Esophagus squamous epithelium (tissue), 5 donors: Measurements from ENCODE around the gene EPHX1. TPM values are rescaled to one million over a fixed set of nuclear protein-coding genes. Genes with fewer than 3 reads are reported as not detected.

ENCODE experiments used
- DNase-seq: peaks from one replicate; lab custom pipeline; 2025; lab: John Stamatoyannopoulos, UW
- H3K27ac ChIP-seq, 4 donors: fragments of 200-600 bp; sonication (generic); one replicate each; pipeline ENCODE4 v1.5.1; 2016 to 2019; ENCODE audit warnings: mild to moderate bottlenecking in 1 of 4
- H3K27me3 ChIP-seq, 4 donors: fragments of 200-600 bp; sonication (generic); 1 replicate in 3 of 4; 2 replicates in 1 of 4; pipeline versions ENCODE4 v1.5.1 to v1.6.0; 2017 to 2021; ENCODE audit warnings: antibody characterized with exemption in 1 of 4
- H3K36me3 ChIP-seq, 3 donors: fragments of 200-600 bp; sonication (generic); one replicate each; pipeline ENCODE4 v1.5.1; 2016 to 2019
- H3K4me1 ChIP-seq, 3 donors: fragments of 200-600 bp; sonication (generic); one replicate each; pipeline ENCODE4 v1.5.1; 2017 to 2019
- H3K4me3 ChIP-seq, 4 donors: fragments of 200-600 bp; sonication (generic); 1 replicate in 3 of 4; 2 replicates in 1 of 4; pipeline ENCODE4 v1.5.1; 2016 to 2019; ENCODE audit warnings: mild to moderate bottlenecking in 2 of 4, moderate library complexity in 1 of 4
- H3K9me3 ChIP-seq, 3 donors: fragments of 200-600 bp; sonication (generic); one replicate each; pipeline ENCODE4 v1.5.1; 2016 to 2019
- CTCF ChIP-seq, 6 experiments: fragments of 450-650 bp in 4 of 6; fragments of 200-600 bp in 2 of 6; sonication (generic) in 2 of 6; IDR thresholded peaks; one replicate each; pipeline ENCODE4 v1.5.1; 2016 to 2019; ENCODE audit warnings: antibody characterized with exemption in 6 of 6, mild to moderate bottlenecking in 4 of 6, moderate library complexity in 4 of 6
- POLR2A ChIP-seq, 4 donors: fragments of 450-650 bp; IDR thresholded peaks; one replicate each; pipeline ENCODE4 v1.6.1; 2017; ENCODE audit warnings: antibody characterized with exemption in 4 of 4, mild to moderate bottlenecking in 4 of 4, moderate library complexity in 3 of 4
- WGBS, 2 donors: methylation state at CpG; one replicate each; pipeline ENCODE4 v1.1.5; 2018; 5-methylcytosine and 5-hydroxymethylcytosine counted together
- intact Hi-C: fragments of 100-400 bp; cut with DNase I; formaldehyde crosslinking; loops from one replicate; pipeline ENCODE4 v1.15.0; 2022
- total RNA-seq, 4 donors: library from RNA; depleted of rRNA; stranded (reverse); fragments of >200 nt; gene quantifications; one replicate each; pipeline ENCODE4 v1.1.0, GENCODE V29; 2016
- donor health status: DM: yes; HTN: yes; CAD: no.

Gene EPHX1
- total RNA-seq, 4 donors from 2014 or later = 78.7 to 237 (median 151) TPM

GRCh38 chr1:225889743-225890142 lies 79.8 kb downstream of the EPHX1 start:
- Histone ChIP-seq H3K27ac (no peak overlapping the region), H3K27me3 (peaks cover 0 to 11% (median 0%) of the 10 kb centered on the region in 4 donors), H3K9me3 (no peaks in the 10 kb centered on the region), H3K4me1 (peaks cover 0 to 6% (median 0%) of the 10 kb centered on the region in 3 donors), H3K36me3 (no peaks in the 10 kb centered on the region), H3K4me3 (no peak overlapping the region)
- WGBS, 2 donors = 86% methylated on average over 5 of the region's 5 CpGs
- no peak for TF ChIP-seq CTCF (IDR thresholded peaks at IDR 0.05)
- TF ChIP-seq POLR2A (IDR thresholded peaks at IDR 0.05) = no peak
- DNase-seq = no peak
- intact Hi-C loops = no loop called here

- peak overlapping the region in 1 of 4 donors; percentile 21 for H3K27ac ChIP-seq
- peaks cover 0 to 11% (median 0%) of the 10 kb centered on the region in 4 donors for H3K27me3 ChIP-seq
- no peak for TF ChIP-seq POLR2A (IDR thresholded peaks at IDR 0.05)
- no peak for TF ChIP-seq CTCF (IDR thresholded peaks at IDR 0.05)
- intact Hi-C loops = no loop called here
- 55 to 67% methylated on average over 4 of the region's 6 CpGs for WGBS, 2 donors
- H3K9me3 ChIP-seq = no peaks in the 10 kb centered on the region
- no peak overlapping the region for H3K4me3 ChIP-seq
- H3K4me1 ChIP-seq = peaks cover 0 to 6% (median 0%) of the 10 kb centered on the region in 3 donors
- DNase-seq = no peak
- no peaks in the 10 kb centered on the region for H3K36me3 ChIP-seq
These were observed 80.7 kb downstream of the EPHX1 start for GRCh38 chr1:225890346-225891228.

GRCh38 chr1:225891229-225891972 lies 81.5 kb downstream of the EPHX1 start:
- no peaks in the 10 kb centered on the region for H3K36me3 ChIP-seq
- H3K27ac ChIP-seq = no peak overlapping the region
- peaks cover 0 to 11% (median 0%) of the 10 kb centered on the region in 4 donors for H3K27me3 ChIP-seq
- H3K4me3 ChIP-seq = no peak overlapping the region
- DNase-seq = no peak
- peaks cover 0 to 6% (median 0%) of the 10 kb centered on the region in 3 donors for H3K4me1 ChIP-seq
- no peaks in the 10 kb centered on the region for H3K9me3 ChIP-seq
- intact Hi-C loops = no loop called here
- WGBS, 2 donors = 75 to 89% methylated on average over 8 to 14 of the region's 14 CpGs
- TF ChIP-seq POLR2A (IDR thresholded peaks at IDR 0.05) = no peak
- no peak for TF ChIP-seq CTCF (IDR thresholded peaks at IDR 0.05)

GRCh38 chr1:225892307-225892706 lies 82.4 kb downstream of the EPHX1 start:
- peaks cover 4 to 14% (median 7%) of the 10 kb centered on the region in 3 donors for H3K4me1 ChIP-seq
- WGBS, 2 donors = 65 to 86% methylated on average over 6 of the region's 6 CpGs
- no peak overlapping the region for H3K27ac ChIP-seq
- DNase-seq = no peak
- TF ChIP-seq POLR2A (IDR thresholded peaks at IDR 0.05) (no peak), CTCF (IDR thresholded peaks at IDR 0.05) (no peak)
- H3K27me3 ChIP-seq = peaks cover 0 to 11% (median 0%) of the 10 kb centered on the region in 4 donors
- intact Hi-C loops = no loop called here
- no peaks in the 10 kb centered on the region for H3K36me3 ChIP-seq
- H3K9me3 ChIP-seq = no peaks in the 10 kb centered on the region
- no peak overlapping the region for H3K4me3 ChIP-seq

Other genes starting within 250 kb of the EPHX1 start
- gene ENAH, start 157.0 kb upstream of the EPHX1 start, total RNA-seq = 10 to 100 TPM in 3 of 4 donors, 1 to 10 TPM in 1; 8.6 to 42.5 (median 35.9) TPM
- 100 to 1,000 TPM; 115 to 229 (median 175) TPM for gene SRP9, start 32.3 kb upstream of the EPHX1 start, total RNA-seq
- 10 to 100 TPM in 3 of 4 donors, 1 to 10 TPM in 1; 9.8 to 27.1 (median 18.3) TPM for gene TMEM63A, start 72.3 kb downstream of the EPHX1 start, total RNA-seq
- not detected for gene LEFTY1, start 79.0 kb downstream of the EPHX1 start, total RNA-seq
- 10 to 100 TPM; 23.0 to 35.1 (median 28.0) TPM for gene PYCR2, start 114.1 kb downstream of the EPHX1 start, total RNA-seq
- not detected for gene LEFTY2, start 131.1 kb downstream of the EPHX1 start, total RNA-seq
- 10 to 100 TPM; 10.5 to 18.7 (median 14.1) TPM for gene SDE2, start 189.2 kb downstream of the EPHX1 start, total RNA-seq